GM18498 (cell line): ENCODE data around the gene MIPEP.
A peak's percentile ranks its signal among the peaks of the same experiment; 100 is the strongest.
"Not testable (repeated sequence)": the region's sequence is repeated elsewhere in the genome, so short reads cannot be mapped to it uniquely, and the experiment has no call there.

ENCODE experiments used
- ATAC-seq: cut with Tn5 transposase; IDR thresholded peaks from one replicate; pipeline ENCODE4 v1.9.1; 2021; ENCODE audit warnings: mild to moderate bottlenecking, moderate library complexity; ENCODE audit not compliant: unreplicated experiment

The MIPEP gene

GRCh38 chr13:23751195-23751594 is 138.0 kb downstream of the MIPEP start:
- peak; percentile 40 for ATAC-seq

DNA sequence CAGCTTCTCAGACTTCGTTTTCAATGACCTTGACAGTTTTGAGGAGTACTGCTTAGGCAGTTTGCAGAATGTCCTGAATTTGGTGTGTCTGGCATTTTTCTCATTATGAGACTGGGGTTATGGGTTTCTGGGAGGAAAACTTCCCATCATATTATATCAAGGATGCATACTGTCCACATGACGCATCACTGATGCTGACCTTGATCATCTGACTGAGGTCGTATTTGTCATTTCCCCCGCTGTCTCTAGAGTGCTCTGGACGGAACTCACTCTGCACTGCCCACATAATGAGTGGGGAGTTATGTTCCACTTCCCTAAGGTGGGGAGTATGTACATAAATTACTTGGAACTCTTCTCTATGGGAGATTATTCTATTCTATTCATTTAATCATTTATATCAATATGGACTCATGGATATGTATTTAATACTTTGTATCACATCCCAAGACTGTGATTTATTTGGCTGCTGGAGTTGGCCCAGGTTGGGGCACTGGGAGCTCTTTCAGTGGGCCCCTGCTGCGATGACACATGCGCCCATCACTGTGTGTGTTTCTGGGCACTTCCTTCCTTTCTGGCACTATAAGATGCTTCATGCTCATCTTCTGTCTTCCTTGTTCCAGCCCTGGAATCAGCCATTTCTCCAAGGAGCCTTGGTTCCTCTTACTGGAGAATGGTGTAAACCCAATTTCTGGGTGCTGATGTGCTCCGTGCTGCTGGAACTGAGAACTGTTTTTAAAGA is 138.6 kb downstream of the MIPEP start:
- no peak for ATAC-seq

GRCh38 chr13:23749288-23749873 is 139.8 kb downstream of the MIPEP start:
- ATAC-seq, result no peak

DNA sequence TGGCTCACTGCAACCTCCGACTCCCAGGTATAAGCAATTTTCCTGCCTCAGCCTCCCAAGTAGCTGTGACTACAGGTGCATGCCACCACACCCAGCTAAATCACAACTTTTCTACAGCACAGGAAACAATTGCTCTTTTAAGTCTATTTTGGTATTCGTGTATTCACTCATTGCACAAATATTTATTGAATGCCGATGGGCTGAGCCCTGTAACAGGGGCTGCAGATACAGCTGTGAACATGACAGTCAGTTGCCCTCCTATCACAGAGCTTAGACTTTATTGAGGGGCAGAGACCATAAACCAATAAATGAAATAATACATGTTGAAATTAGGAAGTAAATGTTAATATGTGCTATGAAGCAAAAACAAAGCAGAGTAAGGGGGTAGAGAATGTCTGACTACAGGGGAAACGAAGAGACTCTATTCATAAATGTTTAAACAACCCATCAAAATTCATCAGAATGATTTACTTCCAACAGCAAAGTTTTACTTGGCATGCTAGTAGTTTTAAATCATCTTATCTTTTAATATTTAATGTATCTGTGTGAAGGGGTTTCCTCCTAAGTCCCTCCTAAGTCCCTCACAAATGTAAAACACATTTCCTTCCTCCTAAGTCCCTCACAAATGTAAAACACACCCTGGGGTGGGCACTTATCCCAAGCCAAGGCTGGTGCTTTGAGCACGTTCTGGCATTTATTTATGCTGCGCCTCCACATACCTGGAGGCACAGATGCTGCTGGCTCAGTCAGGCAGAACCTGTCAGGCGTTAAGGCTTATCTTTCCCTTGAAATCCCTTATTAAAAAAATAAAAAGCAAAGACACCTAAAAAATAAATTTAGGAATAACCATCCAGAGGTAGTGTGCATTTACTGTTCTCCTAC is 140.8 kb downstream of the MIPEP start:
- ATAC-seq, result no peak

- not testable (repeated sequence) for ATAC-seq
These were observed 143.1 kb downstream of the MIPEP start for GRCh38 chr13:23746141-23746540.

DNA sequence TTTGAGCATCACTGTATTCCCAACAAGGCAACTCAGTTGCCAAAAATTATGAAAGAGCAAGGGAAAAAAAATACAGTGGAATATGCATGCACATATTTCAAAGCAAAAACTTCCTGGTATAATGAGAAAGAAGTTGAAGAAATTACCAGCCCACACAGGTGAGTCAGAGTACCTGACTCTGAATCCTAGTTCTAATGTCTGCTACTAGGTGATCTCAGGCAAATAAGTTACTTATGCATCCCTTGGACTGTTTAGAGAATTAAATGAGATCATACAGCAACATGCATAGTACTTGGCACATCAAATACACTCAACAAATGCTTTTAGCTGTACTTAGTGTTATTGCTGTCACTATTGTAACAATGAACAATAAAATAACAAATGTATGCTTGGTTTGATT is 144.9 kb downstream of the MIPEP start:
- no peak for ATAC-seq

DNA sequence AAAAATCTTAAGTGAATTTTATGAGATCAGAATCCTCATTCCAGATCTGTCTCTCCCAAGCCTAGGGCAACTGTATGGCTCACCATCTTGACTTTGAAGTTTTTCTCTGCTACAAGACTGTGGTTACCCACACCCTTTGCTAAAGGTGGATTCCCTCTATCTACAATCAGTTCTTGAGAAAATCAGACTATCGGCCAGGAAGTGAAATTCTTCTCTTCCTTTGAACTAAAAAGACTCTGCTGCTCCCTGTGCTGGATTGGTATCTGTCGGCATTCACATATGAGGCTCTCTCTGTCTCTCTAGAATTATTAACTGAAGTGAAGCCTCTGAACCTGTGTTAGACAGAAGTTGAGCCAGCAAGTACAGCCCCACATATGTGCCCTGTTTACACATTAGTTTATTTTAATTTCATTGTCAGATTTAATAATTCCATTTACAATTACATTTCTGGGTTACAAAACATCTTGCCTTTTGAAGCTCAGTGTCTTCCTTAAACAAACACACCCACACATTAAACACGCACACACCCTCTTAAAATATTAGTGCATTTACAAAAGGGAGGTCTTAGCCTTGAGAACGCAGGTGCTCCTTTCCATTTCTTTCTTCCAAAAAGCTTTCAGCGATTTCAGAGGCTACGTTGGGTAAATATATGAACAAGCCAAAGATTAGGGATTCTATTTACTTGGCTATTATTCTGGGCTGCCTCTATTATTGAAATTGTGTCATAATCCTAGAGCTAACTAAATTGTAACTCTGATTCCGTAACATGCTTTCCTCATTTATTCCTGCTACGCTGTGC is 145.7 kb downstream of the MIPEP start:
- ATAC-seq, result no peak

DNA sequence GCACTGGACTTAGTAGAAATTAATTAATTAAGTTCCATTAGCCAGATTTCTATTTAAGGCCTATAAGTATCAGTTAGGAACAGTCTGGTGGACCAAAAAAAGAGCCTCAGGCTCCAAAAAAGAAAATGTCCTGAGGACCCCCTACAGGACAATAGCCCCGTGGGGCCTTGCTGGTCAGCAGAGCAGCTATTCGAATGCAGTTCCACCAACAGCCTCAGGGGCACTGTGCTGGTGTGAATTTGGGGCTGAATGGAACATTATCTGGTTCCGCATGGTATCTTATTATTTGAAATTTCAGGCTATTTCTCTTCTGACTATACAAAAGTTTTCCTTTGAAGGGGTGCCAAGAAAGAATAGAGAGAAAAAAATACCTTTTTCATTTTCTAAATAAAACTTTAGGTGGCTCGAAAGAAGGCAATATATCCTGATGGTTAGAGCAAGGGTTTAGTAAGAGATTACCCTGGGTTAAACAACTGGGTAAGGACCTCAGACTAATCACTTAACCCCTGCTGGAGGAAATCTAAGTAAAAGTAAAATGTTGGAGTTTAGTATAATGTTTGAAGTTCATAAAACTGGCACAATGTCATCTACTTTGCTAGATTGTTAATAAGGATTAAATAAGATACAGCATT is 147.2 kb downstream of the MIPEP start:
- no peak for ATAC-seq

DNA sequence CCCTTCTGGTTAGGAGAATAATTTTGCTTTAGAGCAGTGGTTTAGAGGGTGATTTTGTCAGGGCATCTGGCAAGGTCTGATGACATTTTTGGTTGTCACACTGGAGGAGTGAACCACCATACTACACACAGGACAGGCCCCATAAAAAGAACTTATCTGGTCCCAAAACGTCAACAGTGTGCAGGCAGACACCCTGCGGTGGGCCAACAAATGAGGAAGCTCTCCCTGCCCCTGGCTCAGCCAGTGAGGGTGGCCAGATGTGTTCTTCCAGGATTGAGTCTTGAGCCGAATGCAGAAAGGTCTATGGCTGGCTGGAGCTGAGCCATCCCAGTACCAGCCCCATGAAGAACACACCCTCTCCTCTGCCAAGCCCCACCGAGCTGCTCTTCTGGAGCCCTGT is 149.2 kb downstream of the MIPEP start:
- ATAC-seq, result no peak

GRCh38 chr13:23739596-23739995 is 149.6 kb downstream of the MIPEP start:
- no peak for ATAC-seq

GRCh38 chr13:23736541-23736940 is 152.7 kb downstream of the MIPEP start:
- no peak for ATAC-seq

DNA sequence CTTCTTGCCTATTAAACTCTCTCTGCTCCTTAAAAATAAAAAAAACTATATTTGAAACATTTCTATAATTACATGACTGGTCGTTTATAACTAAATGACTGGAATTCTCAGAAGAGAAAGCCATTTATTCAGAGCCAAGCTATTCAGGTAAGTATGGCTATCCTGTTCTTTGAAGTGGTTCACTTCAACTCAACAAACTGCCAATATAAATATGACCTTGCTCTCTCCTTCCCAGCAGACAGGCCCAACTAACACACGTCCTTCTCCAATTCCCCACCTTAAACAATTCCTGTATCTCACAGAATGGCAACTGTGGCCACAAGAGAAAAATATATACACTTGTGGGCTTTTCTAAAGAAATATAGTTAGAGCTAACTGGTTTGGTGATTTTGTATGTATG is 153.9 kb downstream of the MIPEP start:
- no peak for ATAC-seq

DNA sequence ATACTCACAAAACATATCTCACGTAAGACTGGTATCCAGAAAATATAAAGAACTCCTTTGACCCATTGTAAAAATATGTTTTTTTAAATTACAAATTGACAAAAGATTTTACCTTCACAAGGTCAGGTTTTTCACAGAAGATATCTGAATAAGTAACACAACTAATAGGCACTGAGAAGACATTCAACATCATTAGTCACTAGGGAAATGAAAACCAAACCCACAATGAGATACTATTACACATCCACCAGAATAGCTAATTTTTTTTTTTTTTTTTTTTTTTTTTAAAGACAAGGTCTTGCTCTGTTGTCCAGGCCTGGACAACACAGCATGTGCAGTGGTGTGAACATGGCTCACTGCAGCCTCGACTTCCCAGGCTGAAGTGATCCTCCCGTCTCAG is 157.5 kb downstream of the MIPEP start:
- ATAC-seq, result no peak

DNA sequence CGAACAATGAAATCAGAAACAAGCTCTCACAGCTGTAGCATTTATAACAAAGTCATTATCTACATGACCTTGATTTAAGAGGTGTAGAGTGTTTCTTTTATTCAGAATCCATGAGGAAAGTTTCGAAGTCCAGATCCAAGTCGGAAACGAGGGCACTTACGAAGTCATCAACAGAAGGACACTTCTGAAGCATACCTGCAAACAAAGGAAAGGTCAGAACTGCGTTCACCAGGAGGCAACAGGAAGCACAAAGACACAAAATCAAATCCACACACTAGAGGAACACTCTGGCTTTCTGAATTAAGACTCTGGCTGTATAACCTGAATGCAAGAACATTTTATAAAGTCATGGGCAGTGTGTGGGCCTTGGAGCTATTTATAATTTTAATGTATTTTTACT is 158.9 kb downstream of the MIPEP start:
- no peak for ATAC-seq

GRCh38 chr13:23729531-23729930 is 159.7 kb downstream of the MIPEP start:
- ATAC-seq, result no peak

GRCh38 chr13:23728807-23729206 is 160.4 kb downstream of the MIPEP start:
- ATAC-seq, result no peak

DNA sequence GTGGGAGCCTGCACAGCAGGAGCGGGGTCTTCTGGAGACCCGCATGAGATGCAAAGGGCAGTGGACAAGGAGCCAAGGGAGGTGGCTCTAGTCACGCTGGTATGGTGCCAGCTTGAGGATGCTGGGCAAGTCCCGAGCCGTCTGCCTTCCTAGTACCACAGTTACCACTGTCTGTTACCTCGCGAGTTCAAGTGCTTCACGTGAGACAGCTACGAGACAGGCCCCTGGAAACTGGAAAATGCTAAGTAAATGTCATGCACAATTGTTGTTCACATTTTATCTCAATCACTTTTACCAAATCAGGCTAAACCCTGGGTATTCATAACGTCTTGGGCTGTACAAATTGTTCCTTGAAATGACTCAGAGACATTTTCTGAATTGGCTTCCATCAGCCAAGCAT is 163.3 kb downstream of the MIPEP start:
- ATAC-seq, result no peak

DNA sequence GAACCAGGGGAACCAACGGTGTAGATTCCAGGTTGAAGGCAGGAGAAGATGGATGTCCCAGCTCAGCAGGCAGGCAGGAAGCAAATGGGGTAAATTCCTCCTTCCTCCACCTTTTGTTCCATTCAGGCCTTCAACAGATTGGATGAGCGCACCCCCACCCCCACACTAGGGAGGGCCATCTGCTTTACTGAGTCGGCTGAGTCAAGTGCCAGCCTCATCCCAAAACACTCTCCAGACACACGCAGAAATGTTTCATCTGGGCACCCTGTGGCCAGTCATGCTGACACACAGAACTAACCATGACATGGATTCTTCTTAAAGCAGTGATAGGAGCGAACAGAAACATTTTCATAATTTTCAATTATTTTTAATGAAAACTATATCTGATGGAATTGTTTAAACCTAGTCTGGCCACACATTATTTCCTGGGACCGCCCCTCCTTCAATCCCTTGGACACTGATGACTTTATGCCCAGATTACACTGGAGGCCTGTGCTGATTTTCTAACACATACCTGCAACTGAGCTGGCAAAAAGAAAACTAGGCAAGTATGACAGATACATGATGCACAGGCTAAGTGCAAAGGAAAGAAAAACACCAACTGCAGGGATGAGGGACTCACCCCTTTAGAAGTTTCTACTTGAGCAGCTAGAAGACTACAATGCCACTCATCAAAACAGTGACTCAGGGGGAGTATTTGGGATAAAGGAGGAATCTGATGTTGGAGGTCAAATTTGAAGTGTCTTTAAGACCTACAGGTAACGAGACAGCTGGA is 164.8 kb downstream of the MIPEP start:
- ATAC-seq, result no peak

GRCh38 chr13:23723471-23723870 is 165.7 kb downstream of the MIPEP start:
- ATAC-seq, result no peak
